Activated CD4-positive, alpha-beta T cell treated with anti-CD3 and anti-CD28 coated beads, Interleukin-2, amount 50 U/mL, for 4 hours (primary cell): Measurements from ENCODE around the gene ADAM23.

Source experiments
- DNase-seq, 2 experiments: peaks; one replicate each; pipeline ENCODE4 v3.0.0-alpha.2; 2020

The ADAM23 gene

DNA sequence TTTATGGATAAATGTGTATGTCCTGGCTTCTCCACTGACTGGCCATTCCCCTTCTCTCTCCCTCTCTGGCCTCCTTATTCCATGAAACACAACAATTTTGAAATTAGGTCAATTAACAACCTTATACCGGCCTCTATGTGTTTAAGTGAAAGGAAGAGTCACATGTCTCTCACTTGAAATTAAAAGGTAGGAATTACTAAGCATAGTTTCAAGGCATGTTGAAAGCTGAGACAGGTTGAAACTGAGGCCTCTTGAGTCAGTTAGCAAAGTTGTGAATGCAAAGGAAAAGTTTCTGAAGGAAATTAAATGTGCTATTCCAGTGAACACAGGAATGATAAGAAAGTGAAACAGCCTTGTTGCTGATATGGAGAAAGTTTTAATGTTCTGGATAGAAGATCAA is 69.7 kb downstream of the ADAM23 start:
- no peak for DNase-seq

GRCh38 chr2:206515580-206515979 is 72.2 kb downstream of the ADAM23 start:
- no peak for DNase-seq

GRCh38 chr2:206518997-206519396 is 75.7 kb downstream of the ADAM23 start:
- DNase-seq, result no peak

DNA sequence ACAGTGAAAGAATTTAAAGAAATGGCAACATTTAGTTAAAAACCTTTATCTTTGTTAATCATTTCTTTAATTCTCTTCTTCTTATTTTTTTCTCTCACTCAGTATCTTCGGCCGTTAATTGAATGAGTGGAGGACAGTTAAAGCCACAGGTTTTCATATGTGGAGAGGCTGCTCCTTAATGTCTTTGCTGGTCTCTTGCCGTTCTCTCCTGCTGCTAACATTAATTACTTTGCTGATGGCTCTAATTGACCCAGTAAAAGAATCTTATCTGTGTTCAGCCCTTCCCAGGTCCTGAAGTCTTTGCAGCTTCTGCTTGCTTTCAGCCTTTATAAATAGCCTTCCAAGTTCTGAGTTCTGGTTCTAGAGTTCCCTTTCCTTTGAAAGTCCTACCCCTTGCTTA is 77.1 kb downstream of the ADAM23 start:
- DNase-seq, result no peak

GRCh38 chr2:206521115-206521514 is 77.8 kb downstream of the ADAM23 start:
- DNase-seq, result no peak

GRCh38 chr2:206521612-206522011 is 78.3 kb downstream of the ADAM23 start:
- DNase-seq, result no peak

DNA sequence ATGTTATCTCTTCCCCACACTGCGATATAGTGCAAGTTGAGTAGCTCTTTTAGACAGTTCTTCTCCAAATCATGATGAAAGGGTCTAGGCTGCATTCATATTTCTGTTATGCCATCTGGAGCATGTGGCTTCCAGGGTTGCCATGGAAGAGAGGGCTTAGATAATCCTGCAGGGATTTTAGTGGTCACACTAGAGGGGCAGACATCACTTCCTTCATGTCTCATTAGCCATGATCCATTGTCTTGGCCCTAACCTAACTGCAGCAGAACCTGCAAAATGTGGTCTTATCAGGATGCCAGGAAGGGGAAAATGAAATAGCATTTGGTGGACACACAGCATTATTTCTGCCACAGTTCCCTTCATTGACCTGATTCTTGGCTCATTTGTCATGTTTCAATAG is 83.1 kb downstream of the ADAM23 start:
- DNase-seq, result no peak

DNA sequence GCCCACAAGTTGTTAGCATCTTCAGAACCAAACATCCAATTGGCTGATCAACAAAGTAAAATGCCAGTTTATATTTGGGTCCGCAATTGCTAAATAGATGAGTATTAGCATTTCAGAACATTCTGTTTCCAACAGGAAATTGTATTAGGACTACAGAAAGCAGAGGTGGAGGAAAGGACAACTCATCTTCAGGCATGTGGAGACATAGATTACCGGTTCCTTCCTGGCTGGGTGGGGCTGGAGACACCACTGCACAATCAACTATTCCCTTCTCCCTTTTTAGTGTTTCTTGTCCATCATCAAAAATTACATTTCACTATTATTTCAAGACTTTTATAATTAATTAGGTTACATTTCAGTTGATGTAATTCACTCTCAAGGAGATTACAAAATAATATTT is 83.8 kb downstream of the ADAM23 start:
- no peak for DNase-seq

GRCh38 chr2:206530727-206531126 is 87.4 kb downstream of the ADAM23 start:
- DNase-seq, result no peak

DNA sequence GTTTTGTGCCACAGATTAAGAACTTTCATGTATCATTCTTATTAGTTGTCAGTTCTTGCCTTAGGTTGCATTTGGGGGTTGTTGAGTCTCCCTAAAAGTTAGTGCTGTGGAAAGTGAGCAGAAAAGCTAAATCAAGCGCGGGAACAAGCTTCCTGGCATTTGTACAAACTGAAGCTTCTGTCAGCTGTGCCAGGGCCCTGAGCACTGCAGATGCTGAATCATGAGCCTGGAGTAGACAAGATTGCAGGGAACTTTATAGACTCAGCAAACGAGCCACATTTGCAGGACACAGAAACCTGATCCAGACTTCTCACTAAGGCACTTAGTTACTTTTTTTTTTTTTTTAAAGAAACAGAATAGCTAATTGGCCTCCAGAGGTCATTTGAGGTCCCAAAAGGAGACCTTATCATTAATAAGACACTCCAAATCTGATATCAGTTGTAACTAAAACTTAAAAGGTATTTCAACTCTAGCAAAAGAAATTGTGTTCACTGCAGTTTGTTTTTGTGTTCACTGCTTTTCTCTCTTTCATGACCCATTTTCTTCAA is 88.7 kb downstream of the ADAM23 start:
- DNase-seq, result no peak

DNA sequence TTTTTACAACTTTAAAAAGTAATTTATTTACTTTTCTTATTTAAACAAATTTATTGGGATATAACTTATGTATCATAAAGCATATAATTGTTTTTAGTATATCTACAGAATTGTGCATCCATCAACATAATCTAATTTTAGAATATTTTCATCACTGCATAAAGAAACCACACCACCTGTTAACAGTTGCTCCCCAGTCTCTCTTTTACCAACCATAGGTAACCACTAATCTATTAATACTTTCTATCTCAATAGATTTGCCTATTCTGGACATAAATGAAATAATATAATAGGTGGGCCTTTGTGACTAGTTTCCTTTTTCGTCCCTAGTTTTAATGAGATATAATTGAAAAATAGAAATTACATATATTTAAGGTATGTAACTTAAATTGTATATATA is 90.6 kb downstream of the ADAM23 start:
- DNase-seq, result no peak

DNA sequence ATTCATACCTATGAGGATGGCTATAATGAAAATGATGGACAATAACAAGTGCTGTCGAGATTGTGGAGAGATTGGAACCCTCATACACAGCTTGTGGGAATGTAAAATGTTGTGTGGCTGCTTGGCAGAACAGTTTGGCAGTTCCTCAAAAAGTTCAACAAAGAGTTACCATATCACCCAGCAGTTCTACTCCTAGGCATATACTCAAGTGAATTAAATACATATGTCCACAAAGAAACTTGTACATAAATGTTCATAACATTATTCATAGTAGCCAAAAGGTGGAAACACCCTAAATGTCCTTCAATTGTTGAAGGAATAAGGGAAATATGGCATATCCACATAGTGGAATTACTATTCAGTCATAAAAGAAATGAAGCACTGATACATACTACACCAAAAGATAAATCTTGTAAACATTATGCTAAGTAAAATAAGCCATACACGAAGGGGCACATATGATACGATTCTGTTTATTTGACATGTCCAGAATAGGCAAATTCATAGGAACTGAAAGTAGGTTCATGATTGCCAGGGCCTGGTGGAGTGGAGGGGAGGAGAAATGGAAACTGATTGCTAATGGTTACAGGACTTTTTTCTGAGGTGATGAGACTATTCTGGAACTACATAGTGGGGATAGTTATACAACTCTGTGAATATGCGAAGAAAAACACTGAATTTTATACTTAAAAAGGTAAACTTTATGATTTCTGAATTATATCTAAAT is 92.1 kb downstream of the ADAM23 start:
- no peak for DNase-seq

DNA sequence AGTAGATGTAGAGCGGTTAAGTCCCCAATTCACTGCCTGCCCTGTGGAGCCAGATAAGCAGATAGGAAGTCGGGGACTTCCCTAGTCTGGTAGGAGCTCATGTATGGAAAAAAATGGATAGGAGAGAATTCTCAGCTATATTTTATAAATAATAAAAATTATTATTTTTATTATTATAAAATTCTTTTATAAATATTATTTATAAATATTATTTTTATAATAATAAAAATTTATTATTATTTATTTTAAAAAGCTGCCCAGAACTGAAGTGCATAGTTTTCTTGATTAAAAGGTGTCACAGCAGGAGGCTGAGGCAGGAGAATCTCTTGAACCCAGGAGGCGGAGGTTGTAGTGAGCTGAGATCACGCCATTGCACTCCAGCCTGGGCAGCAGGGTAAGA is 97.4 kb downstream of the ADAM23 start:
- DNase-seq, result no peak

GRCh38 chr2:206543073-206543472 is 99.7 kb downstream of the ADAM23 start:
- no peak for DNase-seq

- DNase-seq, result no peak
These were observed 105.1 kb downstream of the ADAM23 start for GRCh38 chr2:206548383-206548782.

GRCh38 chr2:206555721-206556120 is 112.4 kb downstream of the ADAM23 start:
- no peak for DNase-seq

DNA sequence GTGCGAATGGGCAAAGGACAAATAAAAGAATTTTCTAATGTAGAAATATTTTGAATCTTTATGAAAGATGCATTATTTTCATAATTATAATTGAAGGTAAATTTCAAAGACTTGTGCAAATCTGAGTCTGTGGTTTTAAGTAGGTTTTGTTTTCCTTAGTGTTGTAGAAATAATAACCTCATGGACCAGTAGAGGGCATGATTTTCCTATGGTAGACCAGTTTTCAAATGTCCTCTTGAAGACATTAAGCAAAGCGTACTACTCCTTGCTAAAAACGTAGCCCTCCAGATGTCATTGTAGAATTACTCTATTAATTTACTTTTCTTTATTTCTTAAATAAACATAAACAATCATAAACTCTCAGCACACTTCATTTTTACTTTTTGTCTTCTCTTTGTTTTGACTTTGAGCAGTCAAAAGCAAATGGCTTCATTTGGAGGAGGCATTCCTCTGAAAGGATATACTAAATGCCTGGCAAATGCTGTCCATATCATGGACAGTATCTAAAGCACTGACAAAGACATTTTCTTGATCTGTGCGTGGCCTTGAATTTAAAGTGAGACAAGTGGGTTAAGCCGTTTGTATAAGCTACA is 113.1 kb downstream of the ADAM23 start:
- DNase-seq, result no peak

DNA sequence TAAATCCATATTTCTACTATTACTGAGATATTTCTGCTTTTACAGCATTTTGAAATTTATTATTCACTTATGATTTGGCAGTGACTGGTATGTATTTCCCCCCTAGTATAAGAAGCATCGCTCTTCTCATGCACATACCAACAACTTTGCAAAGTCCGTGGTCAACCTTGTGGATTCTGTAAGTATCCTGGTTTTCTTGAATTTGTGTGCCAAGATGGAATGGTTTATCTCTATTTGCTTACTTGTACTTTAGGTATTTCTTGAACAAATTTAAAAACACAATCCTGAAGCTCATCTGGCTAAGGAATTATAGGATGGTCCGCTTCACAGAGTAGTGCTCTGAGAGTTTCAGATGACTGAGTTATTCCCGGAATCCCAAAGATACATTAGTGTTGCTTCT is 114.0 kb downstream of the ADAM23 start:
- no peak for DNase-seq

GRCh38 chr2:206558492-206558891 is 115.2 kb downstream of the ADAM23 start:
- DNase-seq, result no peak

DNA sequence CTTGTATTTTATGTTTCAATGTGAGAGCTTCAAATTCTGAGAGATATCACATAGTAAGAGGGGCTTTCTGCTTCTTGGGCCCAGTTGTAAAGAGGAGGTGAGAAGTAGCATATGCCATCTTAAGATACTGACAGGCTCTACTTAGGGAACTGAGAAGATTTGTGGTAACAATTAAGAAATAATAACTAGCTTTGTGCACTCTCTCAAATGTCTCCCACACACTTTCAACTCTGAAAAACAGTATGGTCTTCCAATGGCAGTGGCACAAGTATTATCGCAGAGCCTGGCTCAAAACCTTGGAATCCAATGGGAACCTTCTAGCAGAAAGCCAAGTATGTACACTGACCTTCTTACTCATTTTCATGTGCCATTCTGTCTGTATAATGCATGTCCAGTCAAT is 118.6 kb downstream of the ADAM23 start:
- no peak for DNase-seq

- no peak for DNase-seq
These were observed 119.0 kb downstream of the ADAM23 start for GRCh38 chr2:206562375-206562774.

- DNase-seq, result no peak
These were observed 120.0 kb downstream of the ADAM23 start for GRCh38 chr2:206563374-206563773.

DNA sequence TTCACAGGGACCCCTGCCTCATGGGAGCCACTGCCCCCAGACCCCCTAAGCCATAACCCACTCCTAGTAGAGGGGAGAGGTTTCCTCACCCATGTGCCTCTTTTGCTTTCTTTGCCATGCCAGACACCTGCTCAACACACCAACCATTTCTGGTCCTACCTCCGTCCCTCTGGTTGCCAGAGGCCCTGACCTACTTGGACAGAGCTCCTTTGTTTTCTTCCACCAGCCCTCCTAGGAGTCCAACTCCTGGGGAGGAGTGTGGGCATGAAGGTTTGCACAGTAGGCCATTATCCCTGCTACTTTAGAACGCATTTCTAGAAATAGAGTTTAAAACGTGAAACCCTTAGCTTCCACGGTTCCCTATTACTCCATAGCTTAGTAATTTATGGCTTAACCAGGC is 122.3 kb downstream of the ADAM23 start:
- no peak for DNase-seq

GRCh38 chr2:206569470-206569869 is 126.1 kb downstream of the ADAM23 start:
- DNase-seq, result no peak

DNA sequence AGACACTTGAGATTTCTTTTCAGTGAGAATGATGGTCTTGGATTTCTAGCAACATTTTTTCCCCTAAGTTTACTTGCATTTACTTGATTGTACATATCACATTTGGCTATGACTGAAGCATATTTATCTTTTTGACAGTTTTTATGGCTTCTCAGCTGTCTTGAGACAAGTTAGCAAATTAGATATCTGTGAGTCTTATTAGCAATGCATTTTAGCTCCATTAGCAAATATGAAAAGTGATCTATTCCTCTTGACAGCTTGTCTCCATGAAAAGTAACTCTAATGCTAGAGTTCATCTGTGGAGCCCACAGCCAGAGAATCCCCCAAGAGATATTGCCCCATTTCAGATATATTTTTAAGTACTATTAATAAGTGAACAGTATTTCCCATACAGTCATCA is 126.9 kb downstream of the ADAM23 start:
- DNase-seq, result no peak
